Panc1 (cell line): ENCODE measurements around the gene POLD1. TPM values are rescaled to one million over a fixed set of nuclear protein-coding genes. Genes with fewer than 3 reads are reported as not detected.

Source experiments
- ATAC-seq: fragments of 200-7000 bp; cut with Tn5 transposase; 2 replicates; pipeline ENCODE4 v1.9.1; 2020; ENCODE audit warnings: mild to moderate bottlenecking, moderate library complexity
- BruUV-seq: library from RNA; stranded (reverse); fragments of 400-500 nt; replicated peaks from 2 replicates; lab custom pipeline; 2021; lab: Mats Ljungman, UMichigan
- CTCF ChIA-PET: fragments of 300-600 bp; sonication (Branson Sonifier 250); formaldehyde crosslinking; loops from one replicate; lab custom pipeline; 2022; ENCODE audit warnings: antibody characterized with exemption; lab: Charles Lee
- POLR2A ChIA-PET: fragments of 300-600 bp; sonication (Branson Sonifier 250); formaldehyde crosslinking; loops from one replicate; lab custom pipeline; 2022; ENCODE audit warnings: antibody characterized with exemption; lab: Charles Lee
- DNase-seq: peaks from one replicate; pipeline ENCODE4 v3.0.0-alpha.2; 2010; ENCODE audit warnings: low read depth, low spot score
- H3K27ac ChIP-seq: 2 replicates; pipeline ENCODE4 v1.5.1; 2011; ENCODE audit warnings: mild to moderate bottlenecking, low read length, inconsistent platforms
- H3K27me3 ChIP-seq: fragments of 200-500 bp; sonication (Bioruptor generic); 2 replicates; pipeline ENCODE4 v1.6.0; 2014; ENCODE audit warnings: low read length, inconsistent platforms; ENCODE audit not compliant: control insufficient read depth, insufficient read depth
- H3K36me3 ChIP-seq: fragments of 200-500 bp; sonication (Bioruptor generic); 2 replicates; pipeline ENCODE4 v1.5.1; 2014; ENCODE audit warnings: inconsistent platforms, mild to moderate bottlenecking, low read length, moderate library complexity; ENCODE audit not compliant: control insufficient read depth, insufficient read depth
- H3K4me1 ChIP-seq: 2 replicates; pipeline ENCODE4 v1.5.1; 2011; ENCODE audit warnings: inconsistent platforms, mild to moderate bottlenecking, low read length, moderate library complexity; ENCODE audit not compliant: control insufficient read depth, insufficient read depth
- H3K4me3 ChIP-seq, 2 experiments: 2 replicates each; pipeline ENCODE4 v1.5.1; 2011 to 2012; ENCODE audit warnings: low read depth in 2 of 2, low read length in 2 of 2, mild to moderate bottlenecking in 2 of 2, inconsistent platforms in 1 of 2, moderate library complexity in 1 of 2
- H3K9me3 ChIP-seq: fragments of 200-500 bp; sonication (Bioruptor generic); 2 replicates; pipeline ENCODE4 v1.5.1; 2014; ENCODE audit warnings: low read depth, mild to moderate bottlenecking, inconsistent platforms, low read length, moderate library complexity; ENCODE audit not compliant: control insufficient read depth, insufficient read depth
- CTCF ChIP-seq: fragments of 450-650 bp; IDR thresholded peaks from 2 replicates; pipeline ENCODE4 v1.5.1; 2017; ENCODE audit warnings: mild to moderate bottlenecking
- POLR2AphosphoS5 ChIP-seq: IDR thresholded peaks from 2 replicates; pipeline ENCODE4 v1.6.1; 2012; ENCODE audit warnings: mild to moderate bottlenecking, low read depth, low read length, moderate library complexity
- REST ChIP-seq, 2 experiments: IDR thresholded peaks; 2 replicates each; pipeline ENCODE4 v1.6.1; 2011 to 2012; ENCODE audit warnings: low read depth in 2 of 2, control low read depth in 1 of 2, low read length in 1 of 2, mild to moderate bottlenecking in 1 of 2, moderate library complexity in 1 of 2; ENCODE audit not compliant: insufficient read depth in 1 of 2
- SIN3A ChIP-seq: IDR thresholded peaks from 2 replicates; pipeline ENCODE4 v1.6.1; 2012; ENCODE audit warnings: low read depth, mild to moderate bottlenecking, low read length, moderate library complexity, borderline replicate concordance; ENCODE audit not compliant: insufficient read depth
- TCF7L2 ChIP-seq: IDR thresholded peaks from 2 replicates; pipeline ENCODE4 v1.6.1; 2011; ENCODE audit warnings: mild to moderate bottlenecking, low read depth, low read length, inconsistent platforms
- in situ Hi-C: cut with HindIII; loops from 2 replicates; pipeline ENCODE4 v1.10.0; 2016; ENCODE audit warnings: low sequenced_read_pairs, low pct_unique_long_range_greater_than_20kb
- intact Hi-C: fragments of 100-400 bp; cut with micrococcal nuclease; formaldehyde crosslinking; loops from one replicate; pipeline ENCODE4 v1.10.0; 2022; ENCODE audit not compliant: unreplicated experiment
- total RNA-seq: library from RNA; stranded (reverse); gene quantifications from one replicate; pipeline ENCODE4 v1.2.1, GENCODE V29; 2021; ENCODE audit not compliant: unreplicated experiment

The POLD1 gene
- total RNA-seq, 1 experiment from 2014 or later = 71.7 TPM

GRCh38 chr19:50378169-50378862 lies 5.8 kb upstream of the POLD1 start:
- TSS peak; percentile 74 for BruUV-seq
- Histone ChIP-seq H3K36me3 (no peaks in the 10 kb centered on the region), H3K9me3 (no peaks in the 10 kb centered on the region), H3K4me1 (peaks cover 6% of the 10 kb centered on the region), H3K27ac (no peak overlapping the region), H3K4me3 (no peak overlapping the region), H3K27me3 (no peaks in the 10 kb centered on the region)
- intact Hi-C loops (no loop called here), in situ Hi-C loops (no loop called here)
- ChIA-PET CTCF (no interaction called here), POLR2A (no interaction called here)
- DNase-seq = no peak
- ATAC-seq = no peak
- TF ChIP-seq POLR2AphosphoS5 (no peak), CTCF (no peak), SIN3A (no peak), TCF7L2 (no peak), REST (IDR thresholded peaks at IDR 0.05; ENCODE audit: insufficient read depth in 1 of 2, low read depth in 2 of 2, low read length in 1 of 2) (no peak)

- POLR2A ChIA-PET = no interaction called here
- in situ Hi-C loops (no loop called here), intact Hi-C loops (no loop called here)
- H3K4me1 ChIP-seq = peaks cover 8% of the 10 kb centered on the region
- no peak for DNase-seq
- no peaks in the 10 kb centered on the region for H3K27me3 ChIP-seq
- CTCF ChIA-PET = no interaction called here
- ATAC-seq = no peak
- no peaks in the 10 kb centered on the region for H3K9me3 ChIP-seq
- H3K27ac ChIP-seq = no peak overlapping the region
- H3K4me3 ChIP-seq = no peak overlapping the region
- TF ChIP-seq POLR2AphosphoS5 (no peak), TCF7L2 (no peak), SIN3A (no peak), REST (IDR thresholded peaks at IDR 0.05; ENCODE audit: insufficient read depth in 1 of 2, low read depth in 2 of 2, low read length in 1 of 2) (no peak), CTCF (no peak)
- no TSS peak for BruUV-seq
- no peaks in the 10 kb centered on the region for H3K36me3 ChIP-seq
Observed at GRCh38 chr19:50378863-50379236, 5.3 kb upstream of the POLD1 start.
